Dedifferentiated amniotic fluid mesenchymal stem cell (primary cell): ENCODE results near the gene SBF2.

Experiments
- DNase-seq: peaks from one replicate; pipeline ENCODE4 v3.0.0-alpha.2; 2016; ENCODE audit errors: extremely low spot score

The SBF2 gene

GRCh38 chr11:9774591-9775397, 519.2 kb downstream of the SBF2 start:
- DNase-seq = peak; percentile 96

GRCh38 chr11:9774109-9774508, 519.9 kb downstream of the SBF2 start:
- no peak for DNase-seq

GRCh38 chr11:9773524-9773923, 520.5 kb downstream of the SBF2 start:
- no peak for DNase-seq

- DNase-seq = no peak
Measured at GRCh38 chr11:9772218-9772617, 521.8 kb downstream of the SBF2 start.

- no peak for DNase-seq
Measured at GRCh38 chr11:9771071-9771511, 522.9 kb downstream of the SBF2 start.

GRCh38 chr11:9769621-9770020, 524.4 kb downstream of the SBF2 start:
- no peak for DNase-seq

- DNase-seq = peak; percentile 79
Measured at GRCh38 chr11:9765320-9766101, 528.5 kb downstream of the SBF2 start.

- no peak for DNase-seq
Measured at GRCh38 chr11:9763301-9763700, 530.7 kb downstream of the SBF2 start.

- no peak for DNase-seq
Measured at GRCh38 chr11:9762531-9762930, 531.5 kb downstream of the SBF2 start.

- DNase-seq = no peak
Measured at GRCh38 chr11:9761441-9761945, 532.5 kb downstream of the SBF2 start.

- DNase-seq = peak; percentile 87
Measured at GRCh38 chr11:9760193-9760575, 533.8 kb downstream of the SBF2 start.

GRCh38 chr11:9759519-9760192, 534.4 kb downstream of the SBF2 start:
- DNase-seq = peak; percentile 89

- peak; percentile 35 for DNase-seq
Measured at GRCh38 chr11:9758637-9759518, 535.1 kb downstream of the SBF2 start.

- peak; percentile 50 for DNase-seq
Measured at GRCh38 chr11:9757809-9758636, 536.0 kb downstream of the SBF2 start.

- DNase-seq = no peak
Measured at GRCh38 chr11:9756878-9757277, 537.1 kb downstream of the SBF2 start.

GRCh38 chr11:9756461-9756860, 537.6 kb downstream of the SBF2 start:
- no peak for DNase-seq

GRCh38 chr11:9755561-9756185, 538.3 kb downstream of the SBF2 start:
- DNase-seq = no peak

- DNase-seq = no peak
Measured at GRCh38 chr11:9754010-9754471, 540.0 kb downstream of the SBF2 start.

- peak; percentile 44 for DNase-seq
Measured at GRCh38 chr11:9753021-9753420, 541.0 kb downstream of the SBF2 start.

- DNase-seq = no peak
Measured at GRCh38 chr11:9752091-9752490, 541.9 kb downstream of the SBF2 start.
